LNCAP (cell line): Measurements from ENCODE around the gene MAMDC2.

Experiments used
- CTCF ChIP-seq: fragments of 450-650 bp; IDR thresholded peaks from 2 replicates; pipeline ENCODE4 v1.5.1; 2017; ENCODE audit warnings: mild to moderate bottlenecking

The MAMDC2 gene, protein sequence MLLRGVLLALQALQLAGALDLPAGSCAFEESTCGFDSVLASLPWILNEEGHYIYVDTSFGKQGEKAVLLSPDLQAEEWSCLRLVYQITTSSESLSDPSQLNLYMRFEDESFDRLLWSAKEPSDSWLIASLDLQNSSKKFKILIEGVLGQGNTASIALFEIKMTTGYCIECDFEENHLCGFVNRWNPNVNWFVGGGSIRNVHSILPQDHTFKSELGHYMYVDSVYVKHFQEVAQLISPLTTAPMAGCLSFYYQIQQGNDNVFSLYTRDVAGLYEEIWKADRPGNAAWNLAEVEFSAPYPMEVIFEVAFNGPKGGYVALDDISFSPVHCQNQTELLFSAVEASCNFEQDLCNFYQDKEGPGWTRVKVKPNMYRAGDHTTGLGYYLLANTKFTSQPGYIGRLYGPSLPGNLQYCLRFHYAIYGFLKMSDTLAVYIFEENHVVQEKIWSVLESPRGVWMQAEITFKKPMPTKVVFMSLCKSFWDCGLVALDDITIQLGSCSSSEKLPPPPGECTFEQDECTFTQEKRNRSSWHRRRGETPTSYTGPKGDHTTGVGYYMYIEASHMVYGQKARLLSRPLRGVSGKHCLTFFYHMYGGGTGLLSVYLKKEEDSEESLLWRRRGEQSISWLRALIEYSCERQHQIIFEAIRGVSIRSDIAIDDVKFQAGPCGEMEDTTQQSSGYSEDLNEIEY

DNA sequence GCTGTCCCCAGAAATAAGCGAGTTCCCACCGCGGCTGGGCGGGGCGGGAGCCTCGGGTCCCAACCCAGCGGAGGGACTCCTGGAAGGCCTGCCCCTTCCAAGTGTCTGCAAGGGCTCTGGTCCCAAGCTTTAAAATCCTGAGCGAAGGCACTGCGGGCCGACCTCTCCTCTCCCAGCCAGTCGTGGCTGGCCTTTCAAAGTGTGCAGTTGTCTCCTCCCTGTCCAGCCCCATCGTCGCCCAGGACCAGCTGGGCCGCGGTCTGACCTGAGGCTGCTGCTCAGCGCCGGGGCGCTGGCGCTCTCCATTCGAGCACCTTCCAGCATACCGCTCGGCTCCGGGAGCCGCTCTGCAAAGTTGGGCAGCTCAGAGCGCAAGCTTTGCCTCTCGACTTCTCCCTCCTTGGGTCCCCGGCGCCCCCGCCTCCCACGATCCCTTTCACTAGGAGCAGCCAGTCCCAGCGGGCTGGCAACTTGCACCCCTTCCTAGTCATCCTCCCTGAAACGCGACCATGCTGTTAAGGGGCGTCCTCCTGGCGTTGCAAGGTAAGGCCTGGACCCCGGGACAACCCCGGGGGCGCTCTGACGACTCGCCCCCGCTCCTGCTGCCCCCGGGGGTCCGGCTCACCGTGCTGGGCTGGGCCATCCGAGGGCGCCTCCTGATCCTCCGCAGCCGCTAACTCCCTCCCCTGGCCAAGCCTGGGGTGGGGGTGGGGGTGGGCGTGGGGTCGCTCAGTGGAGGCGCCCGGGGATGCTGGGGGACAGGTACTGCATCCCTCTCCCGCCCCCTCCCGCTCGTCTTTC is at the start of gene MAMDC2:
TSS of gene MAMDC2 (plus strand) at position 160 of the 801 bp plus-strand sequence. CDS start at position 510, 350 bp downstream.
- TF ChIP-seq CTCF: no peak

DNA sequence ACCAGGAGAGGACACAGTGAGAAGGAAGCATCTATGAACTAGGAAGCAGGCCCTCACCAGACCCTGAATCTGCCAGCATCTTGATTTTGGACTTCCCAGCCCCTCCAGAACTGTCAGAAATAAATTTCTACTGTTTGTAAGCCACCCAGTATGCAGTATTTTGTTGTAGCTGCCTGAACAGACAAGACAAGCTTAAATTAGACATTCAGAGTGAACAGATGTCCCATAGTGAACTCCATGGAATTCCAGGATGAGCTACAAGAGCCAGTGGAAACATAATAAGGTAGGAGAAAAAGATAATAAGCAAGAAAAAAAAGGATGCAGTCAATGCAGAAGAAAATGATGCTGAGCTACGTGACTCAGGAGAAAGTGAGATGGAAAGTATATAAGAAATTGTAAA is 47.8 kb upstream of the MAMDC2 start:
- no peak for TF ChIP-seq CTCF

- no peak for TF ChIP-seq CTCF
Measured at GRCh38 chr9:69996967-69997366, 46.7 kb upstream of the MAMDC2 start.

DNA sequence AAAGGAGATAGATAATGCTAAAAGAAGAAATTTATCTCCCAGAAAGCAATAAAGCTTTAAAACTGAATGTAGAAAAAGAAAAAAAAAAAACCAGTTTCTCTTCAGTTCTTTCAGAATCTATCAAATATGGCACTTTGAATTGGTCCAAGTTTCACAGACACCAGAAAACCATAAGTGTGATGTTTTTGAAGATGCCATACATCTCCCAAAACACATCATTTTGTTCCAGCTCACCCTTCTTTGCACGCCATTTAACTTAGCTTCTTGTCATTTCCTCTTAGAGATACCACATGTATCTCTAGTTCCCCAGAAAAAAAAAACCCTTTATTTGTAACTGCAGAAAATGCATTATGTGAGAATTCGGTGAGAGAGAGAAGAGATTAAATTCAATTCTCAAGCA is 46.1 kb upstream of the MAMDC2 start:
- TF ChIP-seq CTCF: no peak

- TF ChIP-seq CTCF: no peak
Measured at GRCh38 chr9:69999315-69999714, 44.3 kb upstream of the MAMDC2 start.

- no peak for TF ChIP-seq CTCF
Measured at GRCh38 chr9:70000469-70000868, 43.2 kb upstream of the MAMDC2 start.

GRCh38 chr9:70003901-70004714 is 39.5 kb upstream of the MAMDC2 start:
- TF ChIP-seq CTCF: no peak
